ENCODE data around the gene COL18A1. TPM values are rescaled to one million over a fixed set of nuclear protein-coding genes. Genes with fewer than 3 reads are reported as not detected.
A peak's percentile ranks its signal among the peaks of the same experiment; 100 is the strongest.

Gene COL18A1
- total RNA-seq (ENCODE audit: low replicate concordance): 150 and 168 TPM in 2 replicates
- long read RNA-seq, partial matches to known transcripts: 1 of 9 reads
- long read RNA-seq, other reads (novel, unspliced or antisense): 8 of 9 reads

- H3K36me3 Mint-ChIP-seq: peaks cover 6% of the 10 kb centered on the region
- peaks cover 14% of the 10 kb centered on the region for H3K27me3 Mint-ChIP-seq
- DNase-seq (ENCODE audit: extremely low spot score, unreplicated experiment): no peak
- peaks cover 34% of the 10 kb centered on the region for H3K4me1 Mint-ChIP-seq (ENCODE audit: unreplicated experiment)
- H3K27ac Mint-ChIP-seq: peak within 1 kb of the TSS; percentile 90
- no peaks in the 10 kb centered on the region for H3K9me3 Mint-ChIP-seq
- TF ChIP-seq CTCF (conservative IDR thresholded peaks at IDR 0.05): no peak
- peak within 1 kb of the TSS; percentile 94 for H3K4me3 Mint-ChIP-seq
Measured at GRCh38 chr21:45404730-45405270, at the start of gene COL18A1. Gene COL18A1 (plus strand): TSS chr21:45405165. CDS start chr21:45405231, 66 bp downstream.

GRCh38 chr21:45355573-45355972 is 49.4 kb upstream of the COL18A1 start:
- peak overlapping the region; percentile 84 for H3K27ac Mint-ChIP-seq
- no peaks in the 10 kb centered on the region for H3K36me3 Mint-ChIP-seq
- peak overlapping the region; percentile 63 for H3K4me3 Mint-ChIP-seq
- no peaks in the 10 kb centered on the region for H3K9me3 Mint-ChIP-seq
- no peak for DNase-seq (ENCODE audit: extremely low spot score, unreplicated experiment)
- H3K27me3 Mint-ChIP-seq: no peaks in the 10 kb centered on the region
- no peak for TF ChIP-seq CTCF (conservative IDR thresholded peaks at IDR 0.05)
- peaks cover 45% of the 10 kb centered on the region for H3K4me1 Mint-ChIP-seq (ENCODE audit: unreplicated experiment)

GRCh38 chr21:45356251-45356650 is 48.7 kb upstream of the COL18A1 start:
- H3K9me3 Mint-ChIP-seq: no peaks in the 10 kb centered on the region
- peak overlapping the region; percentile 63 for H3K4me3 Mint-ChIP-seq
- DNase-seq (ENCODE audit: extremely low spot score, unreplicated experiment): no peak
- peaks cover 43% of the 10 kb centered on the region for H3K4me1 Mint-ChIP-seq (ENCODE audit: unreplicated experiment)
- TF ChIP-seq CTCF (conservative IDR thresholded peaks at IDR 0.05): peak; percentile 44
- no peaks in the 10 kb centered on the region for H3K27me3 Mint-ChIP-seq
- no peaks in the 10 kb centered on the region for H3K36me3 Mint-ChIP-seq
- H3K27ac Mint-ChIP-seq: peak overlapping the region; percentile 84

GRCh38 chr21:45356653-45357435 is 48.1 kb upstream of the COL18A1 start:
- H3K27me3 Mint-ChIP-seq: no peaks in the 10 kb centered on the region
- DNase-seq (ENCODE audit: extremely low spot score, unreplicated experiment): no peak
- TF ChIP-seq CTCF (conservative IDR thresholded peaks at IDR 0.05): no peak
- H3K27ac Mint-ChIP-seq: peak overlapping the region; percentile 94
- H3K36me3 Mint-ChIP-seq: no peaks in the 10 kb centered on the region
- no peak overlapping the region for H3K4me3 Mint-ChIP-seq
- peaks cover 47% of the 10 kb centered on the region for H3K4me1 Mint-ChIP-seq (ENCODE audit: unreplicated experiment)
- H3K9me3 Mint-ChIP-seq: no peaks in the 10 kb centered on the region

DNA sequence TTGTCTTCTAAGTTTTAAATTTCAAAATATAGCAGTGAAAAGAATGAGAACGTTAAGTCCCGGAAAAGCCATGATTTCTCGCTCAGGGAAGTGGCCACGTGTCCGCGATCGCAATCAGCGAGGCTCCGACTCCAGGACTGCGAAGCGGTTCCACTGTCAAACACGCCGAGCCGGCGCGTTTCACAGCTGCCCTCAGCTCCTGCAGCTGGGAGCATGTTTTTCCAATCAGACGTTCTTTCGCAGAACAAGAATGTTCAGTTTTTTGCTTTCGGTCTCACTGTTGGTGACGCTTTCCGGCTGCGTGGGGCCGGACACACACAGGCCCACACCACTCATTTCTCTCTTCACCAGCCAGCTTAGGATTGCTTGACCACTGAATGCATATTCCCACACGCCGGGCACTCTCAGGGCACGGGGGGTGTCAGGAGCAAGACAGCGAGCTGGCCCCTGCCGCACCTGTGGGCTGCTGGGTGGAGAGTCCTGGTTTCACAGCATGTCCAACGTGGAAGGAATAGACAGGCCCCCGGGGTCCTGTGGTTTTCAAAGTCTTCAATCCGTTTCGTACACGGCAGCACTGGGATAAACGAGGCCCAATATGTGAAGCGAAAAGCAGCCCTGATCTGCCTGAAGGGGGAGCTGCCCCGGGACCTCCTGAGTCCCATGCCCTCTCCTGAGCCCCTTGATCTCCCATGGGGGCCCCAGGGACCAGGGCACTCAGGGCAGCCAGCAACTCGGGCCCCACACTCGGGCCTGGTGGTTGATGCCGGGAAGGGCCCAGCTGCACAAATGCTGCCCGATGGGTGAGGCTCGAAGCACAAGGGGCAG is 47.3 kb upstream of the COL18A1 start:
- Mint-ChIP-seq H3K27me3 (no peaks in the 10 kb centered on the region), H3K4me1 (ENCODE audit: unreplicated experiment) (peaks cover 49% of the 10 kb centered on the region), H3K4me3 (peak overlapping the region; percentile 30), H3K9me3 (no peaks in the 10 kb centered on the region), H3K36me3 (no peaks in the 10 kb centered on the region), H3K27ac (peak overlapping the region; percentile 94)
- no peak for DNase-seq (ENCODE audit: extremely low spot score, unreplicated experiment)
- peak; percentile 31 for TF ChIP-seq CTCF (conservative IDR thresholded peaks at IDR 0.05)
